ENCODE measurements around the gene ITIH4.

Gene ITIH4
- 0.39 to 1.9 (median 0.98) reads per million in 3 experiments for total RNA-seq

DNA sequence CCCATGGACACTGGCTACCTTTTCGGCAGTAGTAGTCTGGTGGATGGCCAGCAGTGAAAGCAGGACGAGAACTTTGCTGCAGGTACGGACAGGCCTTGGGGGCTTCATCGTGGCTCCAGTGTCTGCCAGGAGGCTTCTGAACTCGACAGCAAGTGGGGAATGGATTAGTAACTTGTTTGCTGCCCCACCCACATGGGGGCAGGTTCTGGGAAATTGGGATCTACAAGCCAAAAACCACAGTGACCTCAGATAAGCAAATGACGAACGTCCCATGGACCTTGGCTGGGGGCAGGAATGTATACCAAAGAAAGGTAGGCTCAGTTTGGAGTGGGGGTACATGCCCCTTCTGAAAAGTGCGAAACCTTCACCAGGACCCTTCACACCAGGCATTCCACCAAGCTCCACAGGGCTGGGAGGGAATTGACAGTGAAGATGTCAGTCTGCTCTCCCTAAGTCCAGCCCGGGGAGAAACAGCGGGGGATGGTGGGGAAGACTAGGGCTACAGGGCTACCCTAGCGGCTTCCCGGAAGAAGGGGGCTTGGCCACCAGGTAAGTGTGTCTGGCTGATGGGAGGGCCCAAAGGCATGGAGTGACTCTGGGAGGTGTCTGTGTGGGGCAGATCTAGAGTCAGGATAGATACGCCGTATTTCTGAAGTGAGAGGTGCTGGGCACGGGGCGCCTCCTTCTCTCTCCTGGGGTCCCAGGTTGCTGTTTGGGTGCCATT lies at the start of gene ITIH4:
TSS of gene ITIH4 (minus strand) at position 138 of the 724 bp plus-strand sequence. CDS start at position 108, 30 bp downstream.
- no peak for DNase-seq

DNA sequence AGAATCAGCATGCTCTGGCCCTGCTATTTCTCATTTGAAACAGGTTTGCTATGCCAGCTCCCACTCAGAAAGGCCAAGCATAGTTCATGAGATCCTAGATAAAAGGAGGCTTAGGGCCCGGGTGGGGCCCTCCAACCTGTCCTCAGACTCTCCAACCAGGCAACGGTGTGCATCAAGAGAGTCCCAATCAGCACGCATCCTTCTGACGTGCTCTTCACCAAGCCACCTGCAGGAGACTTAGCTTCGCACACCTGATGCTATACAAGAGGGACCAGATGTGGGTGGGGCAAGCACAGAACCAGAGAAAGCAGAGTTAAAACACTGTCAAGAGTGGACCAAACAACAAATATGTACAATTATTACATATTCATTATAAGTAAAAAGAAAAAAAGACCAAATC lies 49.6 kb upstream of the ITIH4 start:
- DNase-seq, result no peak

GRCh38 chr3:52879581-52879980 lies 49.1 kb upstream of the ITIH4 start:
- DNase-seq, result no peak

DNA sequence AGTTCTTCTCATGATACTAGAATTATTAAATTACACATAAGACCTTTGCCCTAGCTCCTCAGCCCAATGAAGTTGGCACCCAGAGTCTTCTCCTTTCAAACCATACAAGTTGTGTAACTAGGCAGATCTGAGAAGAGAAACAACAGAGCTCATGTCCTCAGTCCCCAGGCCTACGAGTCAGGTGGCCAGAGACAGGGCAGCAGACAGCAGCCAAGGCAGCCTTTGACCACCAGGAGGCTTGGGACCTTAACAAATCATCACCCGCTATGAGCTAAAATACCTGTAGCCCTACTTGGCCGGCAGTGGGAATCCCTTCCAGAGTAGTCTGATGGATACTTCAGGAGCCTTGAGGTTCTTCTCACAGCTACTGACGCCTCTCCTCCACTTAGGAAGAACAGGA lies 48.6 kb upstream of the ITIH4 start:
- no peak for DNase-seq

- DNase-seq, result no peak
Observed at GRCh38 chr3:52877085-52877484, 46.6 kb upstream of the ITIH4 start.

DNA sequence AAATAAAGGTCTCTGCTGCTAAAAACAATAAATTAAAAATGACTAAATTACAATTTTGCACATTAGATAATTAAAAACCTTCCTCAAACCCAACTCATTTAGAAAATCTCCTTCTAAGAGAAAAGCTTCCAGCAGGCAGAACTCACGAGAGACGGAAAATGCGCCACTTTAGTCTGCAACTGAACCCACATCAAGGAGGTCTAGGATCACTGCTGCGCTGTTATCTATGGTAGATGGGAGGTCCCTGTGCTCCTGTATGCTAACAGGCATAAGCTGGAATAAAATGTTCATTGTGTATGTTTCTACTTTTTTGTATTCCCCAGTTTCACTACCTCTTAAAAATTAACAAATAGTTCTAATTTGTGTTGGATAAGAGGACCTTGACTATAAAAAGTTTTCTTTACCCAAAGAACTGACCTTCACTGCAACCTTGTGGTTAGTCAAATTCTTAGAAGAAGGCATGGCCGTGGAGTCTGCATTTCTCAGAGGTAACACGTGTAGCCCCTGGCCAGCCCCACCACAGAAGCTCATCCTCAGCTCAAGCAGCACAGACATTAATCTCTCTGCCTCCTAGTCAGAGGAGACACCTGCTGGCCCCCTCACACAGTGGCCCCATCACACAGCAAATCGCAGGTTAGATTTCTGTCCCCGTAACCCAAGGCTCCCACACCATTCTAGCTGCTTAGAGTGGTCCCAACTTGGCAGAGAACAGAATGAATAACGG lies 44.6 kb upstream of the ITIH4 start:
- no peak for DNase-seq

- DNase-seq, result no peak
Observed at GRCh38 chr3:52874160-52874701, 43.8 kb upstream of the ITIH4 start.

DNA sequence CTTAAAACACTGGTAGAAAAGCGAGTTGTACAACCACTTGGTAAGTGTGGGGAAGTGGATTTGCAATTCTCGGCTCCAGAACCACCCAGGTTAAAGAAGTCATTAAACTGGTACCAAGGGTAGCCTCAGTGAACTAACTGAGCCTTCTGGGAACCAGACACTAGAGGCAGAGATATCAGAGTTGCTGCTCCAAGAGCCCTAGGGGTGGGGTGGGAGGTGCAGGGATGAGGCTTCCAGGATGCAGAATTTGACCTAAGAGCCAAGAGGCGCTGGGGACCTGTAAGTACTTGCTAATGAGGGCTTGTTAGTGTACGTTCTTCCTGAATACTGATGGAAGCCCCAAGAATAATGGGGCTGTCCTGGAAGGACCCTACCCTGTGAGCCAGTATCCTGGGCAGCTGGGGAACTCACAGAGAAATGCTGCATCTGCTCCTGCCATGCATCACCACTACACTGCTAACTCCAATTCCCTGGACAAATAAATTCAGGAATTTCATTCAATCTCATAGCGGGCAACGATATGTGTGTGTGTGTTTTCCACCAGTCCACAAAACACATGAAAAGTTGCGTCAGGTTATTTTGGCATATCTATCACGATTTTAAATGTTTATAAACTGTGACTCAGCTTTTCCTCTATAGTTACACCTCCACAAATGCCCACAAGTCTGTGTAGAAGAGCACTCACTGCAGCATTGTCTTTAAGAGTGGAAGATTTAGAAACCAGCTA lies 43.1 kb upstream of the ITIH4 start:
- DNase-seq, result no peak

- DNase-seq, result no peak
Observed at GRCh38 chr3:52872245-52872644, 41.8 kb upstream of the ITIH4 start.

GRCh38 chr3:52871761-52872160 lies 41.3 kb upstream of the ITIH4 start:
- no peak for DNase-seq

DNA sequence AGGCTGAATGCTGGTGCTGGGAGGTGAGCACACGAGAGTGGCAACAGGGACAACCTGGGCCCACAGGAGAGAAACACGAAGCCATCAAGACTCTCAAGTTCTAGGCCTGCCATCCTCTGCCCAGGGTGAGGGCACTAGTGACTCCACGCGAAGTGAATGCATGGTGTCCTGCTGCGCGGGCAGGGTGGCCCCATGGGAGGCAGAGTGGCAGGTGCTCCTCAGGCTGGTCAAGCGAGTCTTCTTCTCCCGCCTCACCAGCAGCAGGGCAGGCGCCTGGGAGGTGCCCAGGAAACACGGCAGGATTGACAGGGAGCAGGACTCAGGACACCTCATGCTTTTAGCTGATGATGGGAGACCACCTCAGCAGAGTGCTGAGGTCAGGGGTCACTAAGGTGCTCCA lies 40.0 kb upstream of the ITIH4 start:
- no peak for DNase-seq

GRCh38 chr3:52866427-52866826 lies 36.0 kb upstream of the ITIH4 start:
- DNase-seq, result no peak

- DNase-seq, result no peak
Observed at GRCh38 chr3:52865994-52866393, 35.5 kb upstream of the ITIH4 start.

DNA sequence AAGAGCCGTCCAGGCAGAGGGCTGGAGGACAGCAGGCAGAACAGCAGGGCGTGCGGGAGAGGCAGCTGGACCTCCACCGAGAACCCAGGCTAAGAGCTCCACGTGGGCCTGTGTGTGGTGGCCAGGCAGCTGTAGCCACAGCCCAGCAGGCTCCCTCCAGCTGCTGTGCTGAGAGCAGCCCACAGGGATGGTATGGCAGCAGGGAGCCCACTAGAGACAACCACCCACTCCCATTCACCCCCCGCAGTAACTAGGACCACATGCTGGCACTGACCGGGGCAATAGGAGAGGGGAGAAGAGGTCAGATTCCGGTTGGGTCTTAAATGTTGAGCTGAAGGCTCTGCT lies 29.9 kb upstream of the ITIH4 start:
- no peak for DNase-seq

DNA sequence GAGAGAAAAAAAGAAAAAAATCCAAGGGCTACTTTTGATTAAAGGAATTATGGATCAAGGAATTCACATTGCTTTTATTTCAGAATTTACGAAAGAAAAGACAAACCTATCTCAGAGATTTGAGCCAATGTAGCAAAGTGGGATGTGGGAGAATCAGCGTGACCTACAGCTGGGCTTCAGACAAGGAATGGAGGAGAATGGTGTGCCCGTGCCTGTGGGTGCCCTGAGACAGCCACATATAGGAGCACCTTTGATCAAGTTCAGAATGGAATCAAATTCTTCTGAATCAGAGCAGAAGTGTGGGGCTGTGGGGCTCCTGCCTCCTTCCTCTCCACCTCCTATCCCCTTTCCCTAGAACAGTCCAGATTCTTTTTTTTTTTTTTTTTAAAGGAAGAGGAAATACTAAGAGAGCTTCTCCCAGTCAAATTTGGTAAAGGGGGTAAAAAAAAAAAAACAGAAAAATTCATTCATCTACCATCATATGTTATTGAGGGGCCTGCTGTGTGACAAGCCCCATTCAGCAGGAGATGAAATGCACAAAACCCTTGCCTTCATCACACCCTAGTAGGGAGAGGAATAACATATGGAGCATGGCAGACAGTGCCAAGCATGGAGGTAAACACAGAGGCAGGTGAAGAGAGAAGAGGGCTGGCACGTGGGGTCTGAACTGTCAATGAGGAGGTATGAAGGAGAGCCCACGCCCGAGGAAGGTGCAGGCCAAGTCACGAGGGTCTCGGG lies 29.4 kb upstream of the ITIH4 start:
- DNase-seq, result no peak

GRCh38 chr3:52857864-52858263 lies 27.4 kb upstream of the ITIH4 start:
- no peak for DNase-seq

GRCh38 chr3:52857133-52857532 lies 26.7 kb upstream of the ITIH4 start:
- no peak for DNase-seq

DNA sequence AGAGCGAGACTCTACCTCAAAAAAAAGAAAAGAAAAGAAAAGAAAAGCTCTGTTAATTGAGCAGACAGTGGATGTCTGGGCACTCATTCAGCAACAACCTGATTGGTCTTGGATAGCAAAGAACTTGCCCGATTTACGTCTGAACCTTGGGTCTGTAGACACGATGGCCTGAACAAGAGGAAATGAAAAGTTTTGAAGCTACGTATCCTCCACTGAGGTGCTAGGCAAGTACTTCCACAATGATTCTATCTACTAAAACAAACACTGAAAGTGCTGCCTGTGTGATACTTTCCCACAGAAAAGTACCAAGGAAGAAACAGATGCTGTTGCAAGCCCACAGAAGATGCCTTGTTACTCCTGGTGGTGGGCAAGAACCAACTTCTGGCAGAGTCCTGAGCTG lies 26.2 kb upstream of the ITIH4 start:
- no peak for DNase-seq

- no peak for DNase-seq
Observed at GRCh38 chr3:52854013-52854412, 23.5 kb upstream of the ITIH4 start.

DNA sequence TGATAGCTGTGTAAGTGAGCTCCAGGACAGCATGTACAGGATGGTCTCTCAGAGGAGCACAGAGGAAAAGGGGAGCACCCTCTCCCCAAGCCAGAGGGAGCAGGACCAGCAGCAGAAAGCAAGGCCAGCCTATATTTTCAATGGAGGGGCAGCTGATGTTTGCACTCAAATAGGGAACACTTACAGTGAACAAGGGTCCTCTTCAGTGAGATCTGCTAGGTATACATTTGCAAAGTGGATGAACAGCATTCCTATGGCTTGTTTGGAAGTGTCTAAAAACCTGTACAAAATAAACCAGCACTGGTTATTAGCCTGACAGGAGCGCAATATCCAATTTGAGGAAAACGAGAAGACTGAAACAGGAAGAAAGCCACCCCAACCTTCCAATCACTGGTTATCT lies 21.9 kb upstream of the ITIH4 start:
- DNase-seq, result no peak

DNA sequence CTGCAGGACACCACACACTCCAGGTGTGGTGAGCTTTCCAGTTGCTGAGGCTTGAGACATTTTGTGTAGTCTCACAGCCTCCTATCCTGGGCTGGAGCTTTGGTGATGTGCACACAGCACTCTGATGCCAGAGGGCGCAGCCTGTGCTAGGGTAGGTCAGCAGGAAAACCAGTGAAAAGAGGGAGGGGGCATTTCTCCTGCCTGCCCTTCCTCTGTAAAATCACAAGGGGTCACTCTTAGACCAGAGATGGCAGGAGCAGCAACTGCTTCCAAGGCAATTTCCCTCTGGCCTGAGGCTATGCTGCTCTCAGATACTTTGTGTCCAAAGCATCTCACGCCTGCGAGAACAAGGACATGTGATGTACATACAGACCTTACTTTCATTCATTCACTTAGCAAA lies 20.9 kb upstream of the ITIH4 start:
- DNase-seq, result peak; percentile 18

GRCh38 chr3:52849656-52850055 lies 19.2 kb upstream of the ITIH4 start:
- DNase-seq, result no peak

DNA sequence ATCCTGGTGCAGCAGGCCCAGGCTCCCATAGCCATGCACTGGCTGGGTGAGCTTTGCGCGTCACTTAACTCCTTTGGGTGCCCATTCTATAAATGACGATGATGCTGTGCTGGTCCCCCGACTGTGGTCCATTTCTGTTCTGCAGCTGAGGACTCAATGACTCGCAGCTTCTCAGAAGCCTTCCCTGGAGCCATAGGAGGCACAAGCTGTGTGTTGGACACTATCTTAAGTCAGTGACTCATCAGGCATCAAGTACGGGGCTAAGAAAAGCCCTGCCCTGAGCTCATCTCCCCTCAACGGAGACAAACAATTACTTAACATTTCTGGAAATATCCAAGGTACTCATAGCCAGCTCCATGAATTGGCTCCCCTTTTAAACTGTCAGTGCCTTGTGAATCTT lies 18.1 kb upstream of the ITIH4 start:
- no peak for DNase-seq

Data from central memory CD4-positive, alpha-beta T cell (primary cell).